ENCODE measurements around the gene BRME1.

BRME1 gene

GRCh38 chr19:13847407-13848339 lies 58.2 kb downstream of the BRME1 start:
- Histone ChIP-seq H3K27ac (peak overlapping the region; percentile 99), H3K4me3 (peak overlapping the region; percentile 82), H3K9me3 (ENCODE audit: low read depth, low read length) (no peaks in the 10 kb centered on the region), H3K9ac (ENCODE audit: insufficient read length) (peak overlapping the region; percentile 93), H3K36me3 (ENCODE audit: insufficient read depth, low read length) (no peaks in the 10 kb centered on the region)
- no peak for DNase-seq (ENCODE audit: low read depth, low spot score)
- TF ChIP-seq FOXP2 (optimal IDR thresholded peaks at IDR 0.05; ENCODE audit: control extremely low read depth, extremely low read length, insufficient read depth) (peak; percentile 91), EZH2 (IDR thresholded peaks at IDR 0.05) (no peak)

DNA sequence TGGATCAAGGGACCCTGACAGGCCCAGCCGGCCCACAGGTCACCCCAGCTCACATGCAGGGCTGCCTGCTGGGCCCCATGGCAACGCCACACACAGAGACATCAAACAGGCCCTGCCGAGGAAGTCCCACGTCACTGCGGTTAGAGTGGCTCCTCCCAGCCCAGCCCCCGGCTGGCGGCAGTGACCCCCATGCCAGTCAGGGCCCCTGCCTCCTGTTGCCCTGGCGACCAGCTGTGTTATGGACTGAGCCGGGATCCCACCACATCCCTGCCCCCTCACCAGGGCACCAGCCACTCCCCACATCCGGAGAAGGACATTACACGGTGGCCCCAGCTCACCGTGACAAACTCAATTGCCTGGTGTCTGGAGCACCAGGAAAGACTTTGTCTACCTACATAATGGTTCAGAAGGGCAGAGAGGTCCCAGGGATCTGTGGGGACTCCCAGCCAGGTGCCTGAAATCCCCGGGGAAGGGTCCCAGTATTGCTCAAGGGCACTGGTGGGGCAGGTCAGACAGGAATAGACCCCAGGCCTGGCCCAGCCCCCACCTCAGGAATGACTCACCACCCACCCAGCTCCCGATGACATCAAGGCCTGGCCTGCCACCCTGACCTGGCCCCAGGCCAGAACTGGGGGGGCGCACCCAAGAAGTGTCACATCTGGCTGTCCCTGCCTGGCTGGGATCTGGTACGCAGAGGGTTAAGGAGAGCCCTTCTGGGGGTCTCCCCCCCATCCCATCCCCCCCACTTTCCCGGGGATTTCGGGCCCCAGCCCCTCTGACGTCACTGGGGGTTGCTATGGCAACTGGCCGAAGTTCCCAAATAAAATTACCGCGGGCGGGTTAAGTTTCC lies 59.1 kb downstream of the BRME1 start:
- Histone ChIP-seq H3K36me3 (ENCODE audit: insufficient read depth, low read length) (no peaks in the 10 kb centered on the region), H3K9me3 (ENCODE audit: low read depth, low read length) (no peaks in the 10 kb centered on the region), H3K9ac (ENCODE audit: insufficient read length) (peak overlapping the region; percentile 93), H3K4me3 (peak overlapping the region; percentile 82), H3K27ac (peak overlapping the region; percentile 99)
- no peak; the same call in 1 of the 2 replicates for TF ChIP-seq POLR2AphosphoS5 (IDR thresholded peaks at IDR 0.05; ENCODE audit: borderline replicate concordance, low read depth, low read length)
- peak; percentile 77 for TF ChIP-seq FOXP2 (optimal IDR thresholded peaks at IDR 0.05; ENCODE audit: control extremely low read depth, extremely low read length, insufficient read depth)
- DNase-seq (ENCODE audit: low read depth, low spot score) = peak; percentile 74

GRCh38 chr19:13844130-13844631 lies 61.7 kb downstream of the BRME1 start:
- Histone ChIP-seq H3K36me3 (ENCODE audit: insufficient read depth, low read length) (peaks cover 8% of the 10 kb centered on the region; the same call in 1 of the 2 replicates), H3K9ac (ENCODE audit: insufficient read length) (no peak overlapping the region), H3K27ac (peak overlapping the region; percentile 95), H3K4me3 (no peak overlapping the region; the same call in 1 of the 2 replicates), H3K9me3 (ENCODE audit: low read depth, low read length) (no peaks in the 10 kb centered on the region)
- DNase-seq (ENCODE audit: low read depth, low spot score) = no peak
- TF ChIP-seq FOXP2 (optimal IDR thresholded peaks at IDR 0.05; ENCODE audit: control extremely low read depth, extremely low read length, insufficient read depth) = no peak

GRCh38 chr19:13843104-13843921 lies 62.6 kb downstream of the BRME1 start:
- Histone ChIP-seq H3K4me3 (peak overlapping the region; percentile 80), H3K9ac (ENCODE audit: insufficient read length) (peak overlapping the region; percentile 78), H3K27ac (peak overlapping the region; percentile 95), H3K36me3 (ENCODE audit: insufficient read depth, low read length) (peaks cover 14% of the 10 kb centered on the region), H3K9me3 (ENCODE audit: low read depth, low read length) (no peaks in the 10 kb centered on the region)
- TF ChIP-seq POLR2AphosphoS5 (IDR thresholded peaks at IDR 0.05; ENCODE audit: borderline replicate concordance, low read depth, low read length) = peak; percentile 10; the same call in 1 of the 2 replicates
- TF ChIP-seq EZH2 (IDR thresholded peaks at IDR 0.05) = no peak
- no peak for TF ChIP-seq FOXP2 (optimal IDR thresholded peaks at IDR 0.05; ENCODE audit: control extremely low read depth, extremely low read length, insufficient read depth)
- DNase-seq (ENCODE audit: low read depth, low spot score) = no peak

DNA sequence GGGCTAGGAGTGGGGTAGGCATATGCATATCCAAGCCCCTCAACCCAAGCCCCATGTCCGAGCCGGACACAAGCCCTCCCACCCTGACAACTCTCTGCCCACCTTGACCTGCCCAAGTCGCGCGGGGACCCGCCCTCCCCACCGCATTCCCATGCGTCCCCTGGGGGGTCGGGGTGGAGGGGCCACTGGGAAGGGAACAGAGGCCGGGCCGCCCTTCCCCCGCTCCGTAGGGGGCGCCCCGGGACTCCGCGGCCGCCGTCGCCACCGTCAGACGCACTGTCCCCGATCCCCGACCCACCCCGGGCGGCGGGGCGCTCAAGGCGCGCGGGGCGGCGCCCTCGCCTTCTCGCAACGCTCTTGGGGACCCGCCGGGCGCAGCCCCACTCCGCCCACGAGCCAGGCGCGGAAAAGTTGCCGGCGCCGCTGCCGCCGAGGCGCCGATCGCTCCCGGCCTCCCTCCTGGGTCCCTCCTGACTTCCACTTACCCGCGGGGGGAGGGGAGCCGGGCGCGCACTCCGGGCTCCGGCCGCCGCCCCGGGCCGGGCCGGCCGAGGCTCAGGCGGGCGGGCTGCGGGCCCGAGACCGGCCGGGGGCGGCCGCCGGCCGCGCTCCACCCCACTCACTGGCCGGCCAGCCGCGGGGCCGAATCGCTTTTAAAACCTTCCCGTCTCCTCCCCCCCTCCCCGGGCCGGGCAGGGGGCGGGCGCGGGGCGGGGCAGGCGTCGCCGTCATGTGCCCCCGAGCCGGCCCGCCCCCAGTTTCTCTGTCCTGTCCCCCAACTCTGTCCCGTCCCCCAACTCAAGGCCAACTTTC lies 63.4 kb downstream of the BRME1 start:
- Histone ChIP-seq H3K4me3 (peak overlapping the region; percentile 80), H3K27ac (peak overlapping the region; percentile 95), H3K36me3 (ENCODE audit: insufficient read depth, low read length) (peaks cover 18% of the 10 kb centered on the region), H3K9ac (ENCODE audit: insufficient read length) (peak overlapping the region; percentile 85), H3K9me3 (ENCODE audit: low read depth, low read length) (no peaks in the 10 kb centered on the region)
- DNase-seq (ENCODE audit: low read depth, low spot score) = no peak
- TF ChIP-seq FOXP2 (optimal IDR thresholded peaks at IDR 0.05; ENCODE audit: control extremely low read depth, extremely low read length, insufficient read depth) = no peak
- no peak; the same call in 1 of the 2 replicates for TF ChIP-seq POLR2AphosphoS5 (IDR thresholded peaks at IDR 0.05; ENCODE audit: borderline replicate concordance, low read depth, low read length)
- no peak for TF ChIP-seq EZH2 (IDR thresholded peaks at IDR 0.05)

DNA sequence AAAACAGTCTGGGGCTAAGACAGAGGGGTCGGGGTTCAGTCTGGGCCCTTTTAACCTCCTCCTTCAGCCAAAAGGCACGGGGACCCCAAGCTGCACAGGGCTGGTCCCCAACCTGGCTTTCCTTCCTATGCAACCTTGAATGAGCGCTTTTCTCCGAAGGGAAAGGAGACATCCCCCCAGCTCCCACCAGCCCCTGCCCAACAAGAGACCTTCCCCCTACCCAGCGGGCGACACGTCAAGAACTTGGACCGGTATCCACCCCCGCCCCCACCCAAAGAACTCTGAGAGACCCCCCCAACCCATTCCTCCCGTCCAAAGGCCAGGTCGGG lies 64.0 kb downstream of the BRME1 start:
- Histone ChIP-seq H3K27ac (peak overlapping the region; percentile 91; the same call in 1 of the 2 replicates), H3K9me3 (ENCODE audit: low read depth, low read length) (no peaks in the 10 kb centered on the region), H3K4me3 (peak overlapping the region; percentile 80), H3K36me3 (ENCODE audit: insufficient read depth, low read length) (peaks cover 22% of the 10 kb centered on the region), H3K9ac (ENCODE audit: insufficient read length) (peak overlapping the region; percentile 85)
- no peak for DNase-seq (ENCODE audit: low read depth, low spot score)
- TF ChIP-seq POLR2AphosphoS5 (IDR thresholded peaks at IDR 0.05; ENCODE audit: borderline replicate concordance, low read depth, low read length) (no peak), FOXP2 (optimal IDR thresholded peaks at IDR 0.05; ENCODE audit: control extremely low read depth, extremely low read length, insufficient read depth) (no peak), EZH2 (IDR thresholded peaks at IDR 0.05) (no peak)

Data from SK-N-MC (cell line).